ENCODE measurements around the gene SMIM27. TPM values are rescaled to one million over a fixed set of nuclear protein-coding genes. Genes with fewer than 3 reads are reported as not detected.

Gene SMIM27
- total and polyA plus RNA-seq, 2 experiments from 2014 or later: 3.4 to 24.4 TPM

- Histone ChIP-seq H4K20me1 (ENCODE audit: insufficient read depth, poor library complexity, severe bottlenecking) (peaks cover 32% of the 10 kb centered on the region), H3K9me2 (replicated peaks; ENCODE audit: insufficient read depth) (no peaks in the 10 kb centered on the region), H3K4me2 (peak overlapping the region; percentile 76), H2AFZ (peak overlapping the region; percentile 23), H3K27ac (peak overlapping the region; percentile 100), H3K79me2 (peaks cover 61% of the 10 kb centered on the region), H3K4me3 (peak overlapping the region; percentile 49), H3K4me1 (ENCODE audit: insufficient read depth) (peaks cover 17% of the 10 kb centered on the region), H3K27me3 (no peaks in the 10 kb centered on the region), H3K36me3 (replicated peaks; ENCODE audit: insufficient read depth, low read depth) (no peaks in the 10 kb centered on the region), H3K9me3 (ENCODE audit: low read depth) (no peaks in the 10 kb centered on the region)
- peak; percentile 56 for DNase-seq (ENCODE audit: low spot score)
- under 1% methylated on average over 36 of the region's 36 CpGs for WGBS (ENCODE audit: low lambda C conversion rate, missing lambda C conversion rate)
- TF ChIP-seq CTCF (IDR thresholded peaks at IDR 0.05; ENCODE audit: poor library complexity) (no peak), EZH2 (IDR thresholded peaks at IDR 0.05; ENCODE audit: borderline replicate concordance) (no peak), EZH2phosphoT487 (IDR thresholded peaks at IDR 0.05; ENCODE audit: low read depth, severe bottlenecking, unreplicated experiment) (no peak)
Measured at GRCh38 chr9:32551276-32552051, 663 bp upstream of the SMIM27 start.

- WGBS (ENCODE audit: low lambda C conversion rate, missing lambda C conversion rate): 77% methylated on average over 2 of the region's 2 CpGs
- H3K9me2 ChIP-seq (replicated peaks; ENCODE audit: insufficient read depth): no peaks in the 10 kb centered on the region
- no peak for DNase-seq (ENCODE audit: low spot score)
- peak overlapping the region; percentile 100 for H3K27ac ChIP-seq
- H2AFZ ChIP-seq: no peak overlapping the region
- no peaks in the 10 kb centered on the region for H3K36me3 ChIP-seq (replicated peaks; ENCODE audit: insufficient read depth, low read depth)
- TF ChIP-seq EZH2 (IDR thresholded peaks at IDR 0.05; ENCODE audit: borderline replicate concordance) (no peak), EZH2phosphoT487 (IDR thresholded peaks at IDR 0.05; ENCODE audit: low read depth, severe bottlenecking, unreplicated experiment) (no peak), CTCF (IDR thresholded peaks at IDR 0.05; ENCODE audit: poor library complexity) (no peak)
- H4K20me1 ChIP-seq (ENCODE audit: insufficient read depth, poor library complexity, severe bottlenecking): peaks cover 8% of the 10 kb centered on the region
- peaks cover 15% of the 10 kb centered on the region for H3K4me1 ChIP-seq (ENCODE audit: insufficient read depth)
- H3K27me3 ChIP-seq: no peaks in the 10 kb centered on the region
- H3K4me3 ChIP-seq: no peak overlapping the region
- H3K9me3 ChIP-seq (ENCODE audit: low read depth): no peaks in the 10 kb centered on the region
- H3K4me2 ChIP-seq: peak overlapping the region; percentile 76
- peaks cover 49% of the 10 kb centered on the region for H3K79me2 ChIP-seq
Measured at GRCh38 chr9:32554107-32554506, 2.0 kb downstream of the SMIM27 start.

- Histone ChIP-seq H3K27ac (no peak overlapping the region), H3K4me2 (no peak overlapping the region), H4K20me1 (ENCODE audit: insufficient read depth, poor library complexity, severe bottlenecking) (peaks cover 3% of the 10 kb centered on the region), H3K4me3 (no peak overlapping the region), H3K36me3 (replicated peaks; ENCODE audit: insufficient read depth, low read depth) (no peaks in the 10 kb centered on the region), H3K4me1 (ENCODE audit: insufficient read depth) (peaks cover 10% of the 10 kb centered on the region), H2AFZ (no peak overlapping the region), H3K9me3 (ENCODE audit: low read depth) (no peaks in the 10 kb centered on the region), H3K79me2 (peaks cover 48% of the 10 kb centered on the region), H3K27me3 (no peaks in the 10 kb centered on the region), H3K9me2 (replicated peaks; ENCODE audit: insufficient read depth) (no peaks in the 10 kb centered on the region)
- no peak for DNase-seq (ENCODE audit: low spot score)
- TF ChIP-seq EZH2phosphoT487 (IDR thresholded peaks at IDR 0.05; ENCODE audit: low read depth, severe bottlenecking, unreplicated experiment): no peak
- TF ChIP-seq EZH2 (IDR thresholded peaks at IDR 0.05; ENCODE audit: borderline replicate concordance): no peak
- no peak for TF ChIP-seq CTCF (IDR thresholded peaks at IDR 0.05; ENCODE audit: poor library complexity)
Measured at GRCh38 chr9:32554591-32554990, 2.5 kb downstream of the SMIM27 start.
